Forelimb muscle (tissue), 1 donor: ENCODE results near the gene TSHZ2. TPM values are rescaled to one million over a fixed set of nuclear protein-coding genes. Genes with fewer than 3 reads are reported as not detected.

Source experiments
- DNase-seq: peaks from one replicate; pipeline ENCODE4 v3.0.0-alpha.2; 2013; ENCODE audit warnings: low read depth
- polyA plus RNA-seq: library from polyadenylated mRNA; unstranded; fragments of 120-200 nt; gene quantifications from one replicate; pipeline ENCODE4 v1.2.1, GENCODE V29; 2013; ENCODE audit not compliant: insufficient read length

TSHZ2 gene
- polyA plus RNA-seq, 1 donor, result 9.0 TPM

- DNase-seq, result no peak
These were observed 22.2 kb downstream of the TSHZ2 start for GRCh38 chr20:52994184-52994970.

DNA sequence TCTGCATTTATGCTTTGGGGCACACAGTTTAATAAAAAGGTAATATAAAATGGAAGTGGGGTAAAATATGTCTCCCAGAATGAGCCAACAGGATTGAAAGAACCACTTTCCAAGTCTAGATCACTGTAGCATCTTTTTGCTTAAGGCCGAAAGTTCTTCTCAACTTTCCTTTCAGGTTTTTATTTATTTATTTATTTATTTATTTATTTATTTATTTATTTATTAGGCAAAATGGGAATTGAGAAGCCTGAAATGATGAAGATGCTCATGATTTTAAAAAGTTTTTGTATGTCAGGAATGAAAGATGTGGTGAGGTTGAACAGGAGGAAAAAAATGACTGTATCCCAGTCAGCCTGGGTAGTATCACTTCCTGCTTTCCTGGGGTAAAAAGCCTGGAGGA is 24.0 kb downstream of the TSHZ2 start:
- DNase-seq, result no peak

GRCh38 chr20:52996658-52997057 is 24.5 kb downstream of the TSHZ2 start:
- DNase-seq, result no peak

DNA sequence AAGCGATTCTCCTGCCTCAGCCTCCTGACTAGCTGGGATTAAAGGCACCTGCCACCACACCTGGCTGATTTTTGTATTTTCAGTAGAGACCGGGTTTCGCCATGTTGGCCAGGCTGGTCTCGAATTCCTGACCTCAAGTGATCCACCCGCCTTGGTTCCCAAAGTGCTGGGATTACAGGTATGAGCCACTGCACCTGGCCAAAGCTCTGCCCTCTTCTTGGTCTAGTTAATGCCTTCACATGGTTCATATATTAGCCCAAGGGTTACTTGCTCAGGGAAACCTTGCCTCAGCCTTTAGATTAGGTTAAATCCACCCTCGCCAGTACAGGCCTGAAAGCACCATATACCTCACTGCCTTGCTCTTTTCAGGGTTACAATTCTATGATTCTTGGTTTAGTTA is 26.1 kb downstream of the TSHZ2 start:
- DNase-seq, result no peak

- DNase-seq, result no peak
These were observed 26.9 kb downstream of the TSHZ2 start for GRCh38 chr20:52999040-52999439.

- DNase-seq, result no peak
These were observed 29.5 kb downstream of the TSHZ2 start for GRCh38 chr20:53001498-53002301.

DNA sequence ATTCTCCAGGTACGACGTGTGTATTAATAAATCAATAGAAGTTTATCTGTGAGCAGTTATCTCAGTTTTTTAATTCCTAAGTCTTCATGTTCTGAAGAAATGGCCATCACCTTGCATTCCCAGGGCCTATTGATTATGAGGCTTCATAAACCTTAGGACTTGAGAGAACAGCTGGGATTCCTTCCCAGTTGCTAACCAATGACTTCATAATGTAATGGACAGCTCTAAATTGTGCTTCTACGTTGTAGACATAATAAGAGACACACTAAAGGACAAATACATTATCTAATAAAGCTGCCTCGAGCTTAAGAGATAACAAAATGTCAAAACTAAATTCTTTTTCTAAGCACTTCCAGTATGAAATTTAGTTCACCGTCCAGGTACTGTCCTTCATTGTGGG is 30.6 kb downstream of the TSHZ2 start:
- no peak for DNase-seq

- no peak for DNase-seq
These were observed 31.4 kb downstream of the TSHZ2 start for GRCh38 chr20:53003420-53004154.

- no peak for DNase-seq
These were observed 32.2 kb downstream of the TSHZ2 start for GRCh38 chr20:53004267-53004813.

DNA sequence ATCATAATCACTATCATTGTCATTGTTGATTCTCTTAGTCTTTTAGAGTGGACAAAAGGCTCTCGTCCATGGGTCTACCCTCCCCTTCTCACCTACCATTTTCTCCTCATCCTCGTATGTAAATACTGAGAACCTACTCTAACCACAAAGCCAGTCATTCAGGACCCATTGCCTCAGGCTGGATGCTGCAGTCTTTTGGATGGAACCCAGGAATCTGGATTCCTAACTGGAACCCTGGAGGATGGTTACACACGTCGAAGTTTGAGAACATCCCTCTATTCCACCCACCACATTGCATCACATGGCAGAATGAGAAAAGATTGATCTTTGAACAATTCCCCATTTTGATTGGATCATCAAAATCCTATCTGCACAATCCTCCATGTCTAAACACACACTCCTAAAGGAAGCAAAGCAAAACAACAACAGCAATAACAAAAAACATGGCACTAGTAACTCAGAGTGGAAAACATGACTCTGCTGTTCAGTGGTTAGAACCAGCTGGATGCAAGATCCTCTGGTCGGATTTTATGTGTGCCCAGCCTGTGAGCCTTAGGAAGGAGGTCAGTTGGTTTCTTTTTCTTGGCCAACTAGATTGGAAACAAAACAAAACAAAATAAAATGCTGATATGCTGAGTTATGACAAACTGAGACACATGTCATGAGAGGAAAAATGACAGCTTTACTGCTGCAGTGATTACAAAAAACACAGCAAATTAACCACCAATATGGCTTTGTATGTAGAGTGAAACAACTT is 38.0 kb downstream of the TSHZ2 start:
- no peak for DNase-seq

DNA sequence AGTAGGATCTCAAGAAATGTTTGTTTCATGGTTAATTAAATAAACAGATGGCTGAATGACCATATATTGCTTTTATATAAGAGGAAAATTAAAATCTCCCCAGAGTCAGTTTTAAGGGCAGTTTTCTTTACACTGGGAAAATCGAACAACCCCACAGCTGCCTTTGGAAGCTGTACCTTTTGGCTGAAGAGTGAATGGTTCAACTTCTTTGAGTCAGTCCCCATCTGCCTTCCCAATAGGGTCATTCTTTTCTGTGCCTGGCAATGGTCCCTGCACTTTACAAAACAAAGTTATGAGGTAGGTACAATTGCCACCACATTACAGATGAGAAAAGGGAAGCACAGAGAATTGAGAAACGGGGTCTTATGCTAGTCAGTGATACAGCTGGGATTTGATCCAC is 39.5 kb downstream of the TSHZ2 start:
- no peak for DNase-seq

DNA sequence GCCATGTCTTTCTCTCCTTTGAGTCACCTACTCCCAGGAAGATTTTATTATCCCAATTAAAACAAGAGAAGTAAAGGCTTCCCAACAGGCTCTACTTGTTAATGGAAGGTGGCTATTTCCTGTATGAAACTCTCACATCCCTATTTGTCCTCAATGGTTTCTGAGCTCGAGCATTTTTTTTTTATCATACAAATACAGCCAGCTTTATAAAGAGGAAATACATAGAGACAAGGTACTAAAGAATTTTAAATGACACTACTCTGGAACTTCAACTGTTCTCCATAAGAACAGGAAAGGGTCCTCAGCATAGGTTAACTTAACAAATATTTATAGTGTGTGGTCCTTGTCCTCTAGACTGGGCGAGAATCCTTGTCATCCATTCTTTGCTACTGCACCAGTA is 41.0 kb downstream of the TSHZ2 start:
- no peak for DNase-seq

- no peak for DNase-seq
These were observed 41.7 kb downstream of the TSHZ2 start for GRCh38 chr20:53013847-53014246.

- no peak for DNase-seq
These were observed 43.9 kb downstream of the TSHZ2 start for GRCh38 chr20:53016071-53016470.

- no peak for DNase-seq
These were observed 44.4 kb downstream of the TSHZ2 start for GRCh38 chr20:53016534-53017042.

DNA sequence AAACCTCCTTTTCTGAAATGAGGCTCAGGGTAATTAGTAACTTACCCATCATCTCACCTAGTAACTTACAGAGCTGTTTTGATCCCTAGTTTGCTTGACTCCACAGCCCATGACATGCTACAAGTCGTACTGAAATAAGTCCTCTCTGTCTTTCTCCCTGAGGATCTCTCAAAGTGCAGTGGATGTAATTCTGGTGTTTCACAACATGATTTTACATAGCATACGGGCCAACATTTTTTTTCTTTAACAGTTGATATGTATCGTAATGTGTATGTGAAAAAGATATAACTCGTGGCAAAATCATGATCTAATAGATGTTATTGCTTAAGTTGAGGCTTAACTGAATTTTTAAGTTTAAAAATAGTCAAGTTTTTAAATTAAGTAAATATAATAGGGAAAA is 45.0 kb downstream of the TSHZ2 start:
- no peak for DNase-seq

GRCh38 chr20:53019464-53019863 is 47.3 kb downstream of the TSHZ2 start:
- DNase-seq, result no peak

DNA sequence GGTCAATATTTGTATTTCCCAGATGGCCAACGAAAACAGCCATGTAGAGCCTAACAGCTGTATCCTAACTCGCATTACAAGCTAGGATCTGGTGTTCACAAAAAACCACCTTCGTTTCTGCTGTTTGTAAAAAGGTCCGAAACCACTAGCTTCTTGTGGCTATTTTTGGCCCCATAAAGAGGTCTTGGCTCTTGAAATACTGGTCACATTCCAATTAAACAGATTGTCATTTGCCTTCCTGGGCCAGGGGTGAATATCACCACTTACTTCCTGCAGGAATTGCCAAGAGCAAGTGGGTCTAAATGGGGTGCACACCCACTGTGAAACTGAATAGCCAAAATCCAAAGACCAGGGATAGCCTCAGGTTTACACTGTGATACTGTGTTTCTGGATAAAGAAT is 48.2 kb downstream of the TSHZ2 start:
- DNase-seq, result no peak

- DNase-seq, result no peak
These were observed 48.7 kb downstream of the TSHZ2 start for GRCh38 chr20:53020834-53021233.

GRCh38 chr20:53021934-53022333 is 49.8 kb downstream of the TSHZ2 start:
- no peak for DNase-seq
